ENCODE data around the gene KCTD13. TPM values are rescaled to one million over a fixed set of nuclear protein-coding genes. Genes with fewer than 3 reads are reported as not detected.

Gene KCTD13
- total RNA-seq, 1 experiment from 2014 or later, result 18.5 TPM

DNA sequence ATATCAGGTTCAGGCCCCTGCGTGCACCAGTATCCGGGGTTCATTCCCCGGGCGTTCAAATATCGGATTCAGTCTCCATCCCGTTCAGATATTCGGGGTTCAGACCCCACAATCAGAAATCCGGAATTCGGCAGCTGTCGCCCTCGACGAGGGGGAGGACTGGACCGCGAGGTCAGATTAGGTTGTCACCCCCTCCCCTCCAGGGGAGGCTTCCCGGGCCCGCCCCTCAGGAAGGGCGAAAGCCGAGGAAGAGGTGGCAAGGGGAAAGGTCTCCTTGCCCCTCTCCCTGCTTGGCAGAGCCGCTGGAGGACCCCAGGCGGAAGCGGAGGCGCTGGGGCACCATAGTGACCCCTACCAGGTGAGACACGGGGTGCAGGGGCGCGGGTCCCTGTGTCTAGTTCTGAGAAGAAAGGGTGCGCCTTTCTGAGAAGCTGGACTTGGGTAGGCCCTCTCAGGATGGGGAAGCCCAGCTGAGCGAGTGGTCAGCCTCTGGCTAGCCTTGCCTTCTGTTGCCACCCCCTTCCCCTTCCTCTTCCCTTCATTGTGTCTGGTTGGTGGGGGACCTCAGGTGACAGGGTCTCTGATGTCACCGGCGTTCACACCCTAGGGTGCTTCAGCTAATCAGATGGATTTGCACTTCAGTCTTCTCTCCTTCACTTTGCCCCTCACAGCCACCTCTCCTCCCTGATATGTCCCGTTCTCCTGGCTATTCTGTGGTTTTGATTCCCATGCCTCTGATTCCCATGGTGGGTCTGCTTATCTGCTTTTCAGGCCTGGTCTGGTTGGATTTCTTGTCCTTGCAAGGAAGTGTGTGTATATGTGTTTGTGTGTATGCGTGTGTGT lies 48.5 kb upstream of the KCTD13 start:
- H3K27me3 Mint-ChIP-seq (ENCODE audit: low read depth), result peaks cover 21% of the 10 kb centered on the region
- TF ChIP-seq ZBTB43 (CRISPR knock-in tag; IDR thresholded peaks at IDR 0.05), result no peak
- CTCF ChIA-PET, result interaction anchor here (0.5 to 5.5 kb wide), 8 partner anchors 13 to 126 kb away, joined by 3 to 36 read pairs (median 8); partner anchors contain the start of gene TLCD3B
- ATAC-seq (no peak), DNase-seq (ENCODE audit: low spot score) (no peak)
- peaks cover 27% of the 10 kb centered on the region for H3K4me1 Mint-ChIP-seq
- H3K36me3 Mint-ChIP-seq, result peaks cover 43% of the 10 kb centered on the region
- POLR2A ChIA-PET, result interaction anchor here (1.4 to 3.2 kb wide), 2 partner anchors 48 to 75 kb away, joined by 14 read pairs; partner anchors contain the start of genes ASPHD1, KCTD13 and SEZ6L2
- peak overlapping the region; percentile 92 for H3K4me3 Mint-ChIP-seq
- H3K27ac Mint-ChIP-seq, result peak overlapping the region; percentile 80
- H3K9me3 Mint-ChIP-seq, result peaks cover 17% of the 10 kb centered on the region

DNA sequence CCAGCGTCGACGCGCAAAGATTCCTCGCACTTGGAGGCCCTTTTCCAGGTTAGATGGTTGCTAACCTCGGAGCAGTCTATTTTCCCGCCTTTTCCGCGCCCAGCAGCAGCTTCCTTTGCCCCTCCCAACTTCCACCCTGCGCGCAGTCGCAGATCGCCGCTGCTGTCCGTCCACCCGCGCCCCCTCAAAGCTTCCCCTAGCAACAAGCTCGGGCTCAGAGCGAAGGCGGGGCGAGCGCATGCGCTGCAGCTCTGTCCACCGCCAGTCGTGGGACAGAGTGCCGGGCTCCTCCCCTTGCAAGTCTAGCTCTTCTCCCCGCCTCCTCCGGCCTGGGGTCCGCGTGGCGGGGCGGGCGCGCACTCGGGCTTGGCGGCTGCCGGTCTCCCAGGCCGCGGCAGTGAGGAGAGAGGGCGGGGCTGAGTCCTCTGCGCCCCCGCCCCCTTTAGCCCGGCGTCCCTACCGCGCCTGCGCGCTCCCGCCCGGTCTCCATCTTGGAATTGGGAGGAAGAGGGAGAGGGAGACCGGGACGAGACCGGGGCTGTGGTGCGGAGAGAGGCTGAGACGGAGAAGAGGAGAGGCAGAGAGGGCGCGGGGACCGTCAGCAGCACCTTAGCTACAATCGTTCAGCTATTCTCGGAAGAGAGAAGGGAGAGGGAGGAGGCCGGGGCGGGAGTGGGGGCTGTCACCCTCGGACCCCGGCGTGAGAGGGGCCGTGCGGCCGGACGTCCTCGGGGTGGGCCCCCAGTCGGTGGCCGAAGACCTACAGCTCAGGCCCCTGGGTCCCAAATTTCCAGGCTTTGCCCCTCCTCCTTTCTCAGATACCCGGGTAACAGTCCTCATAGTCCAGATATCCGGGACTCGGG lies 47.6 kb upstream of the KCTD13 start, which contains the start of gene TAOK2:
TSS of gene TAOK2 (plus strand) at position 485 of the 863 bp plus-strand sequence. CDS start 3,905 bp downstream, outside the sequence.
- peak; percentile 97 for ATAC-seq
- Mint-ChIP-seq H3K27me3 (ENCODE audit: low read depth) (peaks cover 21% of the 10 kb centered on the region), H3K36me3 (peaks cover 39% of the 10 kb centered on the region), H3K9me3 (peaks cover 17% of the 10 kb centered on the region), H3K4me3 (peak within 1 kb of the TSS; percentile 92), H3K4me1 (peaks cover 27% of the 10 kb centered on the region), H3K27ac (peak within 1 kb of the TSS; percentile 82)
- ChIA-PET POLR2A (interaction anchor here (0.6 to 3.2 kb wide), 11 partner anchors 12 to 257 kb away, joined by 3 to 17 read pairs (median 3); partner anchors contain the start of genes ASPHD1, HIRIP3, KCTD13 and SEZ6L2), CTCF (interaction anchor here (0.5 to 5.5 kb wide), 29 partner anchors 12 to 1498 kb away, joined by 3 to 36 read pairs (median 4); partner anchors contain the start of genes ASPHD1, HIRIP3, PAGR1 and SEZ6L2)
- DNase-seq (ENCODE audit: low spot score), result peak; percentile 100
- TF ChIP-seq NFATC4 (CRISPR knock-in tag; IDR thresholded peaks at IDR 0.05) (no peak), ZNF232 (CRISPR knock-in tag; IDR thresholded peaks at IDR 0.05) (peak; percentile 96), HMGXB4 (CRISPR knock-in tag; IDR thresholded peaks at IDR 0.05) (peak; percentile 72; the same call in 1 of the 2 replicates), SP1 (CRISPR knock-in tag; conservative IDR thresholded peaks at IDR 0.05) (peak; percentile 85), ZSCAN18 (CRISPR knock-in tag; IDR thresholded peaks at IDR 0.05) (no peak), EMX1 (CRISPR knock-in tag; IDR thresholded peaks at IDR 0.05) (no peak), IRF2 (CRISPR knock-in tag; IDR thresholded peaks at IDR 0.05; ENCODE audit: borderline replicate concordance, low read depth) (no peak), MAX (CRISPR knock-in tag; IDR thresholded peaks at IDR 0.05) (peak; percentile 100), JUN (CRISPR knock-in tag; IDR thresholded peaks at IDR 0.05) (no peak), HMGA2 (CRISPR knock-in tag; IDR thresholded peaks at IDR 0.05) (0 out of 2 replicates have a peak, but pooled peaks have one; percentile 9), ZNF121 (CRISPR knock-in tag; IDR thresholded peaks at IDR 0.05) (no peak), CREM (CRISPR knock-in tag; IDR thresholded peaks at IDR 0.05) (peak; percentile 77; the same call in 1 of the 2 replicates), MYBL2 (CRISPR knock-in tag; IDR thresholded peaks at IDR 0.05) (peak; percentile 72), ZNF425 (CRISPR knock-in tag; conservative IDR thresholded peaks at IDR 0.05) (no peak), ZBTB21 (CRISPR knock-in tag; IDR thresholded peaks at IDR 0.05; ENCODE audit: borderline replicate concordance) (0 out of 2 replicates have a peak, but pooled peaks have one; percentile 38), ESRRA (CRISPR knock-in tag; IDR thresholded peaks at IDR 0.05; ENCODE audit: borderline replicate concordance) (no peak)
- TF ChIP-seq, protein P1, sequence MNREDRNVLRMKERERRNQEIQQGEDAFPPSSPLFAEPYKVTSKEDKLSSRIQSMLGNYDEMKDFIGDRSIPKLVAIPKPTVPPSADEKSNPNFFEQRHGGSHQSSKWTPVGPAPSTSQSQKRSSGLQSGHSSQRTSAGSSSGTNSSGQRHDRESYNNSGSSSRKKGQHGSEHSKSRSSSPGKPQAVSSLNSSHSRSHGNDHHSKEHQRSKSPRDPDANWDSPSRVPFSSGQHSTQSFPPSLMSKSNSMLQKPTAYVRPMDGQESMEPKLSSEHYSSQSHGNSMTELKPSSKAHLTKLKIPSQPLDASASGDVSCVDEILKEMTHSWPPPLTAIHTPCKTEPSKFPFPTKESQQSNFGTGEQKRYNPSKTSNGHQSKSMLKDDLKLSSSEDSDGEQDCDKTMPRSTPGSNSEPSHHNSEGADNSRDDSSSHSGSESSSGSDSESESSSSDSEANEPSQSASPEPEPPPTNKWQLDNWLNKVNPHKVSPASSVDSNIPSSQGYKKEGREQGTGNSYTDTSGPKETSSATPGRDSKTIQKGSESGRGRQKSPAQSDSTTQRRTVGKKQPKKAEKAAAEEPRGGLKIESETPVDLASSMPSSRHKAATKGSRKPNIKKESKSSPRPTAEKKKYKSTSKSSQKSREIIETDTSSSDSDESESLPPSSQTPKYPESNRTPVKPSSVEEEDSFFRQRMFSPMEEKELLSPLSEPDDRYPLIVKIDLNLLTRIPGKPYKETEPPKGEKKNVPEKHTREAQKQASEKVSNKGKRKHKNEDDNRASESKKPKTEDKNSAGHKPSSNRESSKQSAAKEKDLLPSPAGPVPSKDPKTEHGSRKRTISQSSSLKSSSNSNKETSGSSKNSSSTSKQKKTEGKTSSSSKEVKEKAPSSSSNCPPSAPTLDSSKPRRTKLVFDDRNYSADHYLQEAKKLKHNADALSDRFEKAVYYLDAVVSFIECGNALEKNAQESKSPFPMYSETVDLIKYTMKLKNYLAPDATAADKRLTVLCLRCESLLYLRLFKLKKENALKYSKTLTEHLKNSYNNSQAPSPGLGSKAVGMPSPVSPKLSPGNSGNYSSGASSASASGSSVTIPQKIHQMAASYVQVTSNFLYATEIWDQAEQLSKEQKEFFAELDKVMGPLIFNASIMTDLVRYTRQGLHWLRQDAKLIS (CRISPR knock-in tag; IDR thresholded peaks at IDR 0.05; ENCODE audit: borderline replicate concordance), result no peak
- TF ChIP-seq, protein P2, sequence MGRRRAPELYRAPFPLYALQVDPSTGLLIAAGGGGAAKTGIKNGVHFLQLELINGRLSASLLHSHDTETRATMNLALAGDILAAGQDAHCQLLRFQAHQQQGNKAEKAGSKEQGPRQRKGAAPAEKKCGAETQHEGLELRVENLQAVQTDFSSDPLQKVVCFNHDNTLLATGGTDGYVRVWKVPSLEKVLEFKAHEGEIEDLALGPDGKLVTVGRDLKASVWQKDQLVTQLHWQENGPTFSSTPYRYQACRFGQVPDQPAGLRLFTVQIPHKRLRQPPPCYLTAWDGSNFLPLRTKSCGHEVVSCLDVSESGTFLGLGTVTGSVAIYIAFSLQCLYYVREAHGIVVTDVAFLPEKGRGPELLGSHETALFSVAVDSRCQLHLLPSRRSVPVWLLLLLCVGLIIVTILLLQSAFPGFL (CRISPR knock-in tag; IDR thresholded peaks at IDR 0.05; ENCODE audit: borderline replicate concordance), result no peak; the same call in 1 of the 2 replicates

Data from WTC11 (cell line).